T47D (cell line): Measurements from ENCODE around the gene LRMDA.
A peak's percentile ranks its signal among the peaks of the same experiment; 100 is the strongest.

ENCODE experiments used
- DNase-seq, 2 experiments: peaks; one replicate each; pipeline versions ENCODE4 v3.0.0 to v3.0.0-alpha.2; 2011 to 2012; ENCODE audit warnings: low read depth in 1 of 2, low spot score in 1 of 2
- JUND ChIP-seq: IDR thresholded peaks from 2 replicates; pipeline ENCODE4 v1.6.1; 2012; ENCODE audit warnings: low read depth
- in situ Hi-C: cut with HindIII; loops from 2 replicates; pipeline ENCODE4 v1.10.0; 2016; ENCODE audit warnings: low sequenced_read_pairs, low pct_unique_long_range_greater_than_20kb

Gene LRMDA

DNA sequence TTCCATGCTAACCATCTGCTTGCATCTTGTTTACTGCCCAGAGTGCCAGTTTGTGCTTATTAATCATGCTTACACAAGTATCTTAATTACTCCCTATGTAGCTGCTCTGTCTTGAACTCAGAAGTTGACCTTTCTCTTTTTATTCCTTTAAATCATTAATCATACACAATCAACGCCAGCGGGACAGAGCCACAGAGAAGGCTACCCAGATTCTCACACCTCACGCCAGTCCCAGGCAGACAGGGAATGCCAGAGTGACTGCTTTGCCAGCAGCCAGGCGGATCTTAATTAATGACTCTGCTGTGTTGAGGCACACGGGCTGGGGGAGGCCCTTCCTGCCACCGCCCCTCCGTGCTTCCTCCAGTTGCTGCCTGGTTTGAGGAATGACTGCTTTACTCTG is 229.4 kb downstream of the LRMDA start:
- in situ Hi-C loops, result no loop called here
- TF ChIP-seq JUND, result no peak
- no peak for DNase-seq

DNA sequence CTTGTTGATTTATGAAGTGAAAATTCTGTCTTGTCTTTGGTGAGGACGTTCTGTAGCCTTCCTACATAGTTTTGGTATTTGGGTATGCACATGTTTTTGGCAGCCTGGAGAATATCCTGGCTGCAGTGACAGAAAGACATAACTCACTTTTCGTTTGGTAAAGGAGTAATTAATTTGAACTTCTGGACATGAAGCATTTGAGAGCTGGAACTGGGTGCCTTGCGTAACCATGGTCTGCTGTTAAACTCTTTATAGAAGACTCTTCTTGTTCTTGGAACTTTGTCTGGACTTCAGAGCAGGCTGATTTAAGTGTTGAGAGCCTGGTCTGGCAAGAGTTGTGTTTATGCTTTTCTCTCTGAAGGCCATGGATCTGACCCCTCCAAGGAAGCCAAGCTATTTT is 231.3 kb downstream of the LRMDA start:
- in situ Hi-C loops, result no loop called here
- TF ChIP-seq JUND, result no peak
- DNase-seq, result no peak

DNA sequence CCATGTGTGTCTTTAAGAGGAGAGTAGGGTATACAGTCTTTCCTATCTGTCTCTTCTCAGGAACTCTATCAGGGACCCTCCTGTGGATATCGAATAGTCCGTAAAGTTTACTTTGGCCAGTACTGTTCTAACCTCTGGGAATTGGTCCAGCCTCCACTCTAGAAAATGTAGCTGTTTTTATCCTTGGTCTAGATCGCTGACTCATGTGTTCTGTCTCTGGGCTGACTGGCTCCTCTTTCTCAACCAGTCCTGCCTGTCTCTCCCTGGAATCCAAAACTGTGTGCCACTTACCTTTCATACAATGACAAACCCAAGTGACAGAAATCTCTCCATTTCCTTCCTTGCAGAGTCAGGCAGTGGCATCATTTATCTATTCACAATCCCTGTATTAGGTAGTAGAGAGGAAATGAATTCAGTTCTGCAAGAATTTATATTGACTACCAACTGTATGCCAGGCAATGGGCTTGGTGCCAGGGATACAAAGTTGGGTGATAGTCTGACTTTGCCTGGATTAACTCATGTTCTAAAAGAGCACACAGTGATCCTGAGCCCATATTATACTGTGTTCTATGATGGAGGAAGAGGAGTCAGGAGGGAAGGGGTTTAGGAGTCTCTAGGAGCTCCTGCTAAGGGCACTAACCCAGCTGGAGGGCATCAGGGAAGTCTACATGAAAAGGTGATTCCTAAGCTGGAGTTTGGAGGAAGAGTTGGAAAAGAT is 232.7 kb downstream of the LRMDA start:
- peak; percentile 23 to 64 for DNase-seq
- in situ Hi-C loops, result no loop called here
- TF ChIP-seq JUND, result 0 out of 2 replicates have a peak, but pooled peaks have one; percentile 16

DNA sequence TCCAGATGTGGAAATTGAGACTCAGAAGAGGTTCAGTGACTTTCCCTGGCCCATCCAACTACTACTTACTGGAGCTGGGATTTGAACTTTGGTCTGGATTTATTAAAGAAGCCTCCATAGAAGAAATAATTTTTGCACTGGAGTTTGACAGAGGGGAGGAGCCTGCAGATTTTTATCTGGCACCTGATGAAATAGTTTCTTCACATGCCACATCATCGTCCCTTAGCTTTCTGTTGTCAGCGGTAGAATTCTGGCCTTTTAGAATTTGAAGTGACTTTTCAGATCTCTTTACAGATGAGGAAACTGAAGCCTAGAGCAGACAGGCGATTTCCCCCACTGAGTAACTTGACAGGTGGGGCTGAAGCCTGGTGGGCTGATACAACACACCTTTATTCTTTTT is 233.5 kb downstream of the LRMDA start:
- DNase-seq, result no peak
- in situ Hi-C loops, result no loop called here
- TF ChIP-seq JUND, result no peak

DNA sequence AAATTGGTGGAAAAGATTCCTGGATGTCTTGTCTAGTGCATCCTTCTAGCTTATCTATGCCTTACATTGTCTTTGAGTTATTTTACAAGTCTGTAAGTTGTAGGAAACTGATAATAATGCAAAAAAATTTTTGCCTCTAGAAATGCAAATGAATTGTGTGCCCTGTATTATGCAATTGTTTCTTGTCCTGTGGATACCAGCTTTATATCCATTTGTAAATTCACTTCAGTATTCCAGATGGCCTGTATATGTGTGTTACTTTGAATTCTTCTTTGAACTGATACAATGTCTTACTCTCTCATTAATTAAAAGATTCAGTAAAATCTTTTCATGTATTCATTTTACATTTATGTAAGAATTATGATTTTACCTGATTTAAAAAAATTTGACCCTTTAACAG is 234.3 kb downstream of the LRMDA start:
- no peak for DNase-seq
- no peak for TF ChIP-seq JUND
- in situ Hi-C loops, result no loop called here

DNA sequence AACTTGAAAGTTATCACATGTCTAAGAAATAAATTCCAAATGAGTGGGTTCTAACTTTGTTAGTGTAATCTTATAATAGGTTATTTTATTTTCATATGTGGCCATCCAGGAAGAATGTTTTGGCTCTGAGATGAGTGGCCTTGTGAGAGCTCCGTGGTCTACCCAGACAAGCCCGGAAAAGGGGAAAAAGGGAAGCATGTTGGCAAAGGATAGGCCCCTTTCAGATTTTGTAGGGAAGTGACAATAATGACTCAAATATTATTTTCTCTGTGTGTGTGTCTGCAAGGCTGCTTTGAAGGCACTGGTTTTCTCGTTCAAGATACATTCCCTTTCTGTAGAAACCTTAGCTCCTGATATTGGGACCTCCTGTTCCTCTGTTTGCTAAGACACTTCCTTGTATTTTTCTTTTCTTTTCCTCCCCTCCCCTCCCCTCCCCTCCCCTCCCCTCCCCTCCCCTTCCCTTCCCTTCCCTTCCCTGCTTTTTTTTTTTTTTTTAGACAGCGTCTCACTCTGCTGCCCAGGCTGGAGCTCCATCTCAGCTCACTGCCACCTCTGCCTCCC is 240.8 kb downstream of the LRMDA start:
- no peak for TF ChIP-seq JUND
- DNase-seq, result no peak
- in situ Hi-C loops, result no loop called here

DNA sequence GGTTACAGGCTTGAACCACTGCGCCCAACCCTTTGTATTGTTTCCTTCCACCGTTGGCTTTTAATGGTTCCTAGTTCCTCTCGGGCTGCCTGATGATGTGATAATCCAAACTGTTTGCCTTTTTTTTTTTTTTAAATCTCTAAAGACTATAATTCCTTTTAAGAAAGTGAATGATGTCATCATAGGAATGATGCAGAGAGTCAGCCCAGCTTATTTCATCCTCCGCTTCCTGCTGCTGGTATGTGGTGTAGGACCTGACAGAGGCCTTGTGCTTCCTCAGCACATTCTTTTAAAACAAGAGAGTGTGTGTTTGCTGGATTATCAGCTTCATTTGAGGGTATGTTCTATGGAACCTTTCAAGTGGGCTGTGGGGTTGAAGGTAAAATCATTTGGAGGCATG is 241.4 kb downstream of the LRMDA start:
- in situ Hi-C loops, result no loop called here
- no peak for DNase-seq
- TF ChIP-seq JUND, result no peak

DNA sequence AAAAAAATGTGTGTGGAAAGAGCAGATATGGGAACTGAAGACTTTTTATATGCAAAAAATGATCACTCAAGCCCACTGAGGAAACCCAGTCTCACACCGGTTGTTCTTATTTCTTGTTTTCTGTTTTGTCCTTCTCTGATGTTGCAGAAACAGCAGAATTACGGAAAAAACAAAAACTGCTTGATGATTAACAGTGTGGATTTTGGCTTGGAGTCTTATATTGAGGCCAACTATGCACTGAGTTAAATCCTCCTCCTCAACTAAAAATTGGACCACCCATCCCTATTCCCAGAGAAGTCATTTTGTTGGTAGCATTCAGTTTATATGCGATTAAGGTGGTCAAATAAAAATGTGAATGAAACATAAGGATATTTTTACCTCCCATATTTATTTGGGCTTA is 246.1 kb downstream of the LRMDA start:
- TF ChIP-seq JUND, result no peak
- DNase-seq, result no peak
- in situ Hi-C loops, result no loop called here

DNA sequence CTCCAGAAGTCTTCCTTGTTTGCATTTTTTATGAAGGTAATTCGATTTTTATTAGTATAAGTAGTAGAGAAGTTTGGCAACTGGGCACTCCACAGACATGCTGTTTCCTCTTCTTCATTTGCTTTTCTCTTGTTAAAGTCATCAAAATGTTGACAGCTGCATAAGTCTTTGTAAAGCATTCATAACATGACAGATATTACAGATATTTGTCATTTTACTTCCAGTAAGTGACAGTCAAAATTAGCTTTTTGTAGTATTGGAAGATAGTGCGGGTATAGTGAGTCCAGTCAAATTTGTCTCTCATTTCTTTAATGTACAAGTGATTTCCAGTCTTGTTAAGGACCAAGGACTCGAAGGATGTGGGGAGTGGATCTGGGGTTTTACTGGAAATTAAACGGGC is 247.1 kb downstream of the LRMDA start:
- DNase-seq, result no peak
- in situ Hi-C loops, result no loop called here
- no peak for TF ChIP-seq JUND

DNA sequence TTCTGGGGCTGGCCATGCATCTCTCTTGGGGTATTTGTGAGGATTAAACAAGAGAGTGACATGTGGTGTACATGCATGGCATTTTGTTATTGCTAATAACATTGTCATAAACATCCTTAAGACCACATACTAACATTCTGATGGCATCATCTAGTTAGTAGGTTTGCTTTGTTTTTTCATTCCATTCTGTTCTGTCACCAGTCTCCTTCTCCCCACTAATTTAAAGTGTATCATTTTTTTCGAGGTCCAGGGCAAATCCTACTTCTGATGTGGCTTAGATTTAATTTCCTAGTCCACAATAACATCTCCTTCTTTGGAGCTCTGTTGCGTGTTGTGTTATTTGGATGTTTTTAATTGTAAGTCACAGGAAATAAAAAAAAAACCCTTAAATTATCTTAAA is 248.1 kb downstream of the LRMDA start:
- no peak for DNase-seq
- in situ Hi-C loops, result no loop called here
- no peak for TF ChIP-seq JUND

DNA sequence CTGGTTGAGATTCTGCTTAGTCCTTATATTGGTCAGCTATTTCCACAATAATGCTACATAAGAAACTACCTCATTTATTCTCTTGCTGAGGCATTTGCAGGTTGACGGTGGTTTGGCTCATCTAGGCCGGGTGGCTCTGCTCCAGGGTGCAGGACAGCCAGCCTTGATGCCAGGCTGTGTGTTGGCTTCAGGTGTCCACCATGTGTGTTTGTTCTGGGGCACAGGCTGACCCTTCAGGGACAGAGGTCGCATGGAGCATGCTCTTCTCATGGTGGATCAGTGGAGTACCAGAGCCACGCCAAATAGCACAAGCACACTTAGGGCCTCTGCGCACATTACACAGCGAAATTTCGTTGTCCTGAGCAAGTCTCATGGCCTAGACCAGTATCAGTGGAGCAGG is 249.9 kb downstream of the LRMDA start:
- in situ Hi-C loops, result no loop called here
- TF ChIP-seq JUND, result no peak
- no peak for DNase-seq

DNA sequence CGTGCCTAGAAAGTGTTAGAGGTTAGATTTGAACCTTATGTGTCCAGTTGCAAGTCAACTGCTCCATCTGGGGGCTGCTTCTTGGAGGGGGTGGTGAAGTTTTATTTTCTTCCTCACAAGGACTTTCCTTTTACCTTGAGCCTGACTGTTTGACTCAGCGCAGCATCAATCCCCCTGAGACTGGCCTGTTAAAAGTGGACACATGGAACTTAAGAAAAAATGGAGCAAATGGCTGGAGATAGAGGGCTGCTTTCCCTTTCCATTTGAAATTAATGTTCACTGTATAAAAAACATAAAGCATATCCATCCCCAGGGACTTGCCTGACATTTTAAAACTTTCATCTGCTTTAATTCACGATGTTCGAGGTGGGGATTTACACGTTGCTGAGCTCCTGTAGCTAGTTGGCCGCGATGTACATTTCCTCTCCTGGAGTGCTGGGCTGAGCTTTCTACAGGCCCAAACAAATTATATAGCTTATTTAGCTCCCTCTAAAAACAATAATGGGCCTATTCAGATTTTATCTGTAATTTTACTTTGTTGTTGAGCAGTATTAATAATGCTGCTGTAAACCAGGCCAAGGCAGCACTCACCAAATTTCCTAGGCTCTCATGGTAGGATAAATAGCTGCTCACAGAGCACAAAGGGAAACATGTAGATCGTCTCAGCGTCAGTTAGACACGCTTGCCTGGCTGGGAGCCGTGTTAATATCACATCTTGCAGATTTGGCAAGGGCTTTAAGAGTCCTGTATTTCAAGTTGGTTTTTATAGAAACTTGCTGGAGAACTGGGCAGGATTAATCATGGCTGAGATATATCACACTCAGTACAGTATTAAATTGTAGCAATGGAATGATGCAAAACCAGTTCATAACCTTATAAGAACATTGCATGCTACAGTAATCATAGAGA is 251.5 kb downstream of the LRMDA start:
- DNase-seq, result no peak
- in situ Hi-C loops, result no loop called here
- no peak for TF ChIP-seq JUND

DNA sequence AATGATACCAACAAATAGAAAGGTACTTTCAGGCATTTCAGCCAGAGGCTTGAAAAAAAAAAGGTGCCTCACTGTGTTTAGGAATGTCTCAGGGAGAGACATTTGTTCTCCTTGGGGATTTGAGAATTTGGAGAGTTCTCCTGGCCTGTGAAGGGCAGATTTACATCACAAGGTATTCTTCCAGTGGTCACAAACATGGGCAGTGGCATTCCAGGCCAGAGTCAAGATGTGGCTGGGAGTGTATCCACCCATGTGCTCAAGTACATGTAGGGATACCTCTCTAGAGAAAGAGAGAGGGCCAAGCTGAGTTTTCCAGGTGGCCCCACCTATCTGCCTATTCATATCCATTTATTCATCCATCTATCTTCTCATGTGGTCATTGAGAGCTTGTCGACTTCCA is 253.8 kb downstream of the LRMDA start:
- TF ChIP-seq JUND, result no peak
- DNase-seq, result no peak
- in situ Hi-C loops, result no loop called here
